CD8-positive, alpha-beta memory T cell (primary cell): ENCODE results near the gene RECQL5. TPM values are rescaled to one million over a fixed set of nuclear protein-coding genes. Genes with fewer than 3 reads are reported as not detected.

Experiments
- CTCF ChIA-PET: fragments of 350-600 bp; sonication (Branson Sonifier 250); formaldehyde crosslinking; loops from one replicate; lab custom pipeline; 2021; ENCODE audit warnings: antibody characterized with exemption; lab: Charles Lee
- POLR2A ChIA-PET: fragments of 350-600 bp; sonication (Branson Sonifier 250); formaldehyde crosslinking; loops from one replicate; lab custom pipeline; 2021; ENCODE audit warnings: antibody characterized with exemption; lab: Charles Lee
- DNase-seq, 5 donors: peaks; one replicate each; pipeline versions ENCODE4 v3.0.0 to v3.0.0-alpha.2; 2020 to 2022; ENCODE audit warnings: mixed read lengths in 1 of 5
- H3K27ac ChIP-seq: one replicate; pipeline ENCODE4 v1.7.0; 2013; ENCODE audit warnings: low read depth, mild to moderate bottlenecking, low read length, moderate library complexity
- H3K27me3 ChIP-seq: 2 replicates; pipeline ENCODE4 v1.7.0; 2013; ENCODE audit warnings: low read length, mild to moderate bottlenecking; ENCODE audit not compliant: insufficient read depth, poor library complexity, severe bottlenecking
- H3K36me3 ChIP-seq: 2 replicates; pipeline ENCODE4 v1.7.0; 2013; ENCODE audit warnings: mild to moderate bottlenecking, low read length, moderate library complexity; ENCODE audit not compliant: insufficient read depth
- H3K4me1 ChIP-seq: 2 replicates; pipeline ENCODE4 v1.7.0; 2013; ENCODE audit warnings: mild to moderate bottlenecking, low read length, moderate library complexity; ENCODE audit not compliant: insufficient read depth
- H3K4me3 ChIP-seq: 2 replicates; pipeline ENCODE4 v1.7.0; 2013; ENCODE audit warnings: mild to moderate bottlenecking, low read length
- H3K9me3 ChIP-seq: 2 replicates; pipeline ENCODE4 v1.7.0; 2013; ENCODE audit warnings: mild to moderate bottlenecking, low read length
- H3K27ac Mint-ChIP-seq, 8 donors: one replicate each; pipeline ENCODE4 v1.8.0; 2020 to 2021; ENCODE audit warnings: mixed read lengths in 8 of 8, mild to moderate bottlenecking in 6 of 8, inconsistent platforms in 3 of 8, moderate library complexity in 3 of 8
- H3K27me3 Mint-ChIP-seq, 2 donors: one replicate each; pipeline ENCODE4 v1.8.0; 2020 to 2021; ENCODE audit warnings: mixed read lengths in 2 of 2, mild to moderate bottlenecking in 1 of 2, moderate library complexity in 1 of 2
- H3K36me3 Mint-ChIP-seq, 3 donors: one replicate each; pipeline ENCODE4 v1.8.0; 2020 to 2021; ENCODE audit warnings: mixed read lengths in 3 of 3, inconsistent platforms in 1 of 3, mild to moderate bottlenecking in 1 of 3
- H3K4me1 Mint-ChIP-seq, 3 donors: one replicate each; pipeline ENCODE4 v1.8.0; 2020 to 2021; ENCODE audit warnings: mixed read lengths in 3 of 3, inconsistent platforms in 1 of 3, mild to moderate bottlenecking in 1 of 3
- H3K4me3 Mint-ChIP-seq, 7 donors: one replicate each; pipeline ENCODE4 v1.8.0; 2020 to 2021; ENCODE audit warnings: mixed read lengths in 7 of 7, mild to moderate bottlenecking in 6 of 7, moderate library complexity in 4 of 7, inconsistent platforms in 2 of 7
- H3K9me3 Mint-ChIP-seq, 5 donors: one replicate each; pipeline ENCODE4 v1.8.0; 2020 to 2022; ENCODE audit warnings: mixed read lengths in 5 of 5, mild to moderate bottlenecking in 3 of 5, moderate library complexity in 2 of 5, inconsistent platforms in 1 of 5
- polyA plus RNA-seq: library from polyadenylated mRNA; unstranded; fragments of 300-500 nt; fragmentation: Illumina TruSeq; gene quantifications from one replicate; pipeline ENCODE4 v1.2.3, GENCODE V29; 2021
- total RNA-seq, 2 experiments: library from RNA; stranded (reverse); gene quantifications; one replicate each; pipeline ENCODE4 v1.2.3, GENCODE V29; 2021

RECQL5 gene
- total and polyA plus RNA-seq, 3 experiments from 2014 or later = 16.0 to 30.3 (median 28.5) TPM

DNA sequence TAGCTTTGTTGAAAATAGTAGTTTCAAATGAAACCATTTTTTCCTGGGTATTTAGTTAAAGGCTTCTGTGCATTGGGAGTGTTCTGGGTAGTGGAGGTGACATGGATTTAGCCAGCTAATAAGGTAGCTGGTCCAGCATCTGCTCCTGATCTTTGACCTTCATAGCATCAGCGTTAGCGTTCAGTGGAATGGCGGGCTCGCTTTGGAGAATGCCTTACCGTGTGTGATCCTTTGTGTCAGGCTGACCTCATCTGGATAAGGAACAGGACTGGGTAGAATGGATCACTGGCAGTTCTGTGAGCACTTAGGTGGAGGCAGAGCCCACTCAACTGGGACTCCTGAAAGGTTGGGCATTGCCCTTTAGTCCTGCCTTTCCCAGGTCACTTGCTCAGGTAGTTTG is 3.9 kb upstream of the RECQL5 start:
- ChIA-PET CTCF (interaction anchor here (1.4 to 7.1 kb wide), 3 partner anchors 14 to 83 kb away, joined by 3 to 77 read pairs (median 7); no protein-coding TSS in a partner anchor), POLR2A (no interaction called here)
- Mint-ChIP-seq H3K4me1 (peaks cover 15 to 25% (median 19%) of the 10 kb centered on the region in 3 donors), H3K27me3 (no peaks in the 10 kb centered on the region), H3K9me3 (no peaks in the 10 kb centered on the region), H3K4me3 (peak overlapping the region in 2 of 7 donors; percentile 23 to 51), H3K36me3 (peaks cover 0 to 54% (median 9%) of the 10 kb centered on the region in 3 donors), H3K27ac (peak overlapping the region in 2 of 8 donors; percentile 40 to 42)
- Histone ChIP-seq H3K9me3 (no peaks in the 10 kb centered on the region), H3K4me3 (no peak overlapping the region), H3K27me3 (no peaks in the 10 kb centered on the region), H3K36me3 (peaks cover 33% of the 10 kb centered on the region), H3K4me1 (peaks cover 28% of the 10 kb centered on the region), H3K27ac (no peak overlapping the region)
- no peak for DNase-seq

DNA sequence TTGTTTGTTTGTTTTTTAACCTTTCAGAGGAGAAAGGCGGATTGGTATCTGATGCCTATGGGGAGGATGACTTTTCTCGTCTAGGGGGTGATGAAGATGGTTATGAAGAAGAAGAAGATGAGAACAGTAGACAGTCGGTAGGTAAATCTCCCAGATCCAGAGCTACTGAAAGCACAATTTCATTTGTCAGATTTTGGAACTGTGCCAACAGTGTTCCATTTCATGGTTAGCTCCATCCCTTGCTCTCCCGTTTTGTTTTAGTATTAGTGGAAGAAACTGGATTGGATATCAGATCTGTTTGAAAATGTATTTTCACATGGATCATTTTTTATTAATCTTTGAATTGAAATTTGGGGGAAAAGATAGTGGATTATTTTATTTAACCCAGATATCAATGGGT is 1.5 kb upstream of the RECQL5 start:
- CTCF ChIA-PET = no interaction called here
- Histone ChIP-seq H3K9me3 (no peaks in the 10 kb centered on the region), H3K4me3 (no peak overlapping the region), H3K27ac (no peak overlapping the region), H3K4me1 (peaks cover 28% of the 10 kb centered on the region), H3K27me3 (no peaks in the 10 kb centered on the region), H3K36me3 (peaks cover 28% of the 10 kb centered on the region)
- no peak overlapping the region for H3K4me3 Mint-ChIP-seq
- H3K27me3 Mint-ChIP-seq = no peaks in the 10 kb centered on the region
- peaks cover 16 to 22% (median 22%) of the 10 kb centered on the region in 3 donors for H3K4me1 Mint-ChIP-seq
- no peak for DNase-seq
- H3K27ac Mint-ChIP-seq = peak overlapping the region in 2 of 8 donors; percentile 20 to 97
- peaks cover 4 to 54% (median 10%) of the 10 kb centered on the region in 3 donors for H3K36me3 Mint-ChIP-seq
- POLR2A ChIA-PET = no interaction called here
- H3K9me3 Mint-ChIP-seq = no peaks in the 10 kb centered on the region

- POLR2A ChIA-PET = interaction anchor here (1.0 to 1.7 kb wide), 2 partner anchors 9 to 115 kb away, joined by 4 read pairs; no protein-coding TSS in a partner anchor
- Histone ChIP-seq H3K4me1 (peaks cover 28% of the 10 kb centered on the region), H3K4me3 (peak overlapping the region; percentile 98), H3K27ac (peak overlapping the region; percentile 96), H3K36me3 (peaks cover 22% of the 10 kb centered on the region), H3K27me3 (no peaks in the 10 kb centered on the region), H3K9me3 (no peaks in the 10 kb centered on the region)
- Mint-ChIP-seq H3K27me3 (no peaks in the 10 kb centered on the region), H3K27ac (no peak overlapping the region), H3K9me3 (no peaks in the 10 kb centered on the region), H3K4me1 (peaks cover 16 to 22% (median 20%) of the 10 kb centered on the region in 3 donors), H3K4me3 (no peak overlapping the region), H3K36me3 (peaks cover 4 to 50% (median 10%) of the 10 kb centered on the region in 3 donors)
- DNase-seq = no peak
- CTCF ChIA-PET = interaction anchor here (0.8 to 2.8 kb wide), 2 partner anchors 81 to 86 kb away, joined by 3 to 12 read pairs; no protein-coding TSS in a partner anchor
Measured at GRCh38 chr17:75667825-75668224, 871 bp upstream of the RECQL5 start.

GRCh38 chr17:75665981-75666380 is 973 bp downstream of the RECQL5 start:
- Mint-ChIP-seq H3K27ac (peak overlapping the region in 3 of 8 donors; percentile 53 to 76 (median 75)), H3K9me3 (no peaks in the 10 kb centered on the region), H3K4me1 (peaks cover 12 to 17% (median 14%) of the 10 kb centered on the region in 3 donors), H3K36me3 (peaks cover 8 to 47% (median 20%) of the 10 kb centered on the region in 3 donors), H3K4me3 (peak overlapping the region in 5 of 7 donors; percentile 23 to 68 (median 51)), H3K27me3 (no peaks in the 10 kb centered on the region)
- POLR2A ChIA-PET = interaction anchor here (0.6 to 1.3 kb wide), 4 partner anchors 99 to 405 kb away, joined by 3 to 4 read pairs (median 4); partner anchors contain the start of genes GALK1 and GGA3
- no peak for DNase-seq
- Histone ChIP-seq H3K9me3 (no peaks in the 10 kb centered on the region), H3K36me3 (peaks cover 25% of the 10 kb centered on the region), H3K27me3 (no peaks in the 10 kb centered on the region), H3K4me1 (peaks cover 28% of the 10 kb centered on the region), H3K27ac (peak overlapping the region; percentile 96), H3K4me3 (peak overlapping the region; percentile 35)
- CTCF ChIA-PET = interaction anchor here (0.6 to 2.8 kb wide), 8 partner anchors 10 to 191 kb away, joined by 3 to 12 read pairs (median 3); no protein-coding TSS in a partner anchor

GRCh38 chr17:75664099-75664549 is 2.8 kb downstream of the RECQL5 start:
- Histone ChIP-seq H3K36me3 (peaks cover 22% of the 10 kb centered on the region), H3K27me3 (no peaks in the 10 kb centered on the region), H3K4me3 (no peak overlapping the region), H3K27ac (no peak overlapping the region), H3K9me3 (no peaks in the 10 kb centered on the region), H3K4me1 (peaks cover 28% of the 10 kb centered on the region)
- ChIA-PET POLR2A (no interaction called here), CTCF (interaction anchor here (1.3 kb wide), 1 partner anchor 89 kb away, joined by 3 read pairs; no protein-coding TSS in a partner anchor)
- no peak overlapping the region for H3K4me3 Mint-ChIP-seq
- H3K27ac Mint-ChIP-seq = no peak overlapping the region
- H3K4me1 Mint-ChIP-seq = peaks cover 3 to 9% (median 5%) of the 10 kb centered on the region in 3 donors
- DNase-seq = no peak
- H3K9me3 Mint-ChIP-seq = no peaks in the 10 kb centered on the region
- H3K36me3 Mint-ChIP-seq = peaks cover 8 to 48% (median 16%) of the 10 kb centered on the region in 3 donors
- H3K27me3 Mint-ChIP-seq = no peaks in the 10 kb centered on the region

DNA sequence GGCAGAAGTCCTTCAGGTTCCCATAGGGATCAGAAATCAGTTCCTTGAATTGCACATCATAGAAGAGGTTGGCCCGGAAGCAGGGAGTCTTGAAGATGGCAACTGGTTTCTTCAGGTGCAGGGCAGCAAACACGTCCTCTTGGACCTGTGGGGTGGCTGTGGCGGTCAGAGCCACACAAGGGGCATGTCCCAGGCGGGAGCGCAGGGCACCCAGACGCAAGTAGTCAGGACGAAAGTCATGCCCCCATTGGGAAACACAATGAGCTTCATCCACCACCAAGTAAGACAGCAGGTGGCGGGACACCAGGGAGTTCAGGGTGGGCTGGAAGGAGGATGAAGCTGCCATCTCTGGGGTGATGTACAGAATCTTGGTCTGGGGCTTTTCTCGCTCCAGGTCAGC is 4.4 kb downstream of the RECQL5 start:
- Mint-ChIP-seq H3K27ac (no peak overlapping the region), H3K4me1 (peaks cover 3 to 9% (median 5%) of the 10 kb centered on the region in 3 donors), H3K9me3 (no peaks in the 10 kb centered on the region), H3K4me3 (no peak overlapping the region), H3K36me3 (peaks cover 8 to 47% (median 15%) of the 10 kb centered on the region in 3 donors), H3K27me3 (no peaks in the 10 kb centered on the region)
- no peak for DNase-seq
- Histone ChIP-seq H3K9me3 (no peaks in the 10 kb centered on the region), H3K4me3 (no peak overlapping the region), H3K4me1 (peaks cover 14% of the 10 kb centered on the region), H3K36me3 (peaks cover 22% of the 10 kb centered on the region), H3K27ac (no peak overlapping the region), H3K27me3 (no peaks in the 10 kb centered on the region)
- POLR2A ChIA-PET = no interaction called here
- CTCF ChIA-PET = interaction anchor here (2.9 kb wide), 1 partner anchor 12 kb away, joined by 8 read pairs; no protein-coding TSS in a partner anchor

DNA sequence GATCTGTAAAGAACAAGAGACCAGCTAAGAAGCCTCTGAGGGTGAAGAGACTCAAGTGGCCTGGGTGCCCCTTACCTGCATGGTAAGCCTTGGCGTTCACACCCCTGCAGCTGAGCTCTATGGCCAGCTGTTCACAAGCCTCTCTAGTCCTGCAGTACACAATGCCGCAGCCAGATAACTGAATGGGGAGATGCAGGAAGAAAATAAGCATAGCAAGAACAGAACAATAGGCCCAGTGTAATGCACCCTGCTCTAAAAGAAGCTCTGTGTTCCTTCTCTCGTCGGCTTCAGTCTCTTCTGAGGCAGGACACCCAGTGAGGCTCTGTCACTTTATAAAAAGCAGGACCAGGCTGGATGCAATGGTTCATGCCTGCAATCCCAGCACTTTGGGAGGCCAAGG is 5.4 kb downstream of the RECQL5 start:
- Histone ChIP-seq H3K27ac (no peak overlapping the region), H3K27me3 (no peaks in the 10 kb centered on the region), H3K4me3 (no peak overlapping the region), H3K9me3 (no peaks in the 10 kb centered on the region), H3K4me1 (peaks cover 9% of the 10 kb centered on the region), H3K36me3 (peaks cover 22% of the 10 kb centered on the region)
- H3K27me3 Mint-ChIP-seq = no peaks in the 10 kb centered on the region
- H3K36me3 Mint-ChIP-seq = peaks cover 8 to 53% (median 15%) of the 10 kb centered on the region in 3 donors
- no peaks in the 10 kb centered on the region for H3K9me3 Mint-ChIP-seq
- no peak for DNase-seq
- ChIA-PET CTCF (interaction anchor here (0.6 to 2.9 kb wide), 3 partner anchors 11 to 92 kb away, joined by 3 to 8 read pairs (median 3); no protein-coding TSS in a partner anchor), POLR2A (no interaction called here)
- H3K4me3 Mint-ChIP-seq = peak overlapping the region in 1 of 7 donors; percentile 65
- H3K4me1 Mint-ChIP-seq = peaks cover 3 to 9% (median 5%) of the 10 kb centered on the region in 3 donors
- H3K27ac Mint-ChIP-seq = no peak overlapping the region

- peaks cover 4 to 60% (median 11%) of the 10 kb centered on the region in 3 donors for H3K36me3 Mint-ChIP-seq
- no peak overlapping the region for H3K27ac ChIP-seq
- POLR2A ChIA-PET = no interaction called here
- H3K9me3 ChIP-seq = no peaks in the 10 kb centered on the region
- H3K4me3 Mint-ChIP-seq = no peak overlapping the region
- no peaks in the 10 kb centered on the region for H3K27me3 Mint-ChIP-seq
- peaks cover 0 to 1% (median 0%) of the 10 kb centered on the region in 3 donors for H3K4me1 Mint-ChIP-seq
- H3K27me3 ChIP-seq = no peaks in the 10 kb centered on the region
- H3K27ac Mint-ChIP-seq = no peak overlapping the region
- H3K9me3 Mint-ChIP-seq = no peaks in the 10 kb centered on the region
- CTCF ChIA-PET = interaction anchor here (0.9 to 2.9 kb wide), 3 partner anchors 25 to 95 kb away, joined by 4 to 8 read pairs (median 7); partner anchors contain the start of gene SMIM5
- DNase-seq = no peak
- peaks cover 22% of the 10 kb centered on the region for H3K36me3 ChIP-seq
- no peak overlapping the region for H3K4me3 ChIP-seq
- H3K4me1 ChIP-seq = no peaks in the 10 kb centered on the region
Measured at GRCh38 chr17:75658237-75658636, 8.7 kb downstream of the RECQL5 start.
